NCI-H1105 (cell line): ENCODE data around the gene HIVEP3.

Experiments used
- DNase-seq: peaks from one replicate; lab custom pipeline; 2025; lab: John Stamatoyannopoulos, UW

HIVEP3 gene

GRCh38 chr1:41874151-41874719, 44.5 kb downstream of the HIVEP3 start:
- DNase-seq, result no peak

DNA sequence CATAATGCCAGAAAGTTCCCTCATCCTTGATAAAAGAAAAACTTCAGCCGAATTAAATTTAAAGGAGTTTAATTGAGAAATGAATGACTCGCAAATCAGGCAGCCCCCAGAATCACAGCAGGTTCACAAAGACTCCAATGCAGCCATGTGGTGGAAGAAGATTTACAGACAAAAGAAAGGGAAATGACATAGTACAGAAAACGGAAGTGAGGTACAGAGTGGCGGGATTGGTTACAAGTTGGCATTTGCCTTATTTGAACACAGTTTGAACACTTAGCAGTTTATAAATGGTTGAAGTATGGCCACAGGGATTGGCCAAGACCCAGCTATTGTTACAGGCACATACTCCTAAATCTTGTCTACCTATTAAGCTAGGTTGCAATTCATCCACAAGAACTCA, 46.6 kb downstream of the HIVEP3 start:
- no peak for DNase-seq

DNA sequence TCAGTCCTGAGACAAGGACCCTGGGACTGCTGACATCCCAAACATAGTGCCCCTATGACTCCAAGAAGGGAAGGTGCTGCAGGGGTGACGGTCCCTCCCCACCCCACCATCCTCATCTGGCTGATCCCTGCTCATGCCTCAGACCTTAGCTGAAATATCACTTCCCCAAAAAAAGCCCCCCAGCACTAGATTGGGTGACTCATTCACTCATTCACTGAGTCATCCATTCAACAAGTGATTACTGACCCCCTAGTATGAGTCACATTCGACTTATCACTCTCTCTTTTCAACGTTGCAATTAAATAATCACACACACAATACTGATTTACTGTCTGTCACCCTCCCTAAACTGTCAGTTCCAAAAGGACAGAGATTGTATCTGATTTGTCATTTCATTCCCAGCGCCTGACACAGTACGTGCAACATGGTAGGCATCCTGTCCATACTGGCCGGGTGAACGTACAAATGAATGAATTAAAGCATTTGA, 48.6 kb downstream of the HIVEP3 start:
- no peak for DNase-seq

- no peak for DNase-seq
Measured at GRCh38 chr1:41868241-41868998, 50.3 kb downstream of the HIVEP3 start.

DNA sequence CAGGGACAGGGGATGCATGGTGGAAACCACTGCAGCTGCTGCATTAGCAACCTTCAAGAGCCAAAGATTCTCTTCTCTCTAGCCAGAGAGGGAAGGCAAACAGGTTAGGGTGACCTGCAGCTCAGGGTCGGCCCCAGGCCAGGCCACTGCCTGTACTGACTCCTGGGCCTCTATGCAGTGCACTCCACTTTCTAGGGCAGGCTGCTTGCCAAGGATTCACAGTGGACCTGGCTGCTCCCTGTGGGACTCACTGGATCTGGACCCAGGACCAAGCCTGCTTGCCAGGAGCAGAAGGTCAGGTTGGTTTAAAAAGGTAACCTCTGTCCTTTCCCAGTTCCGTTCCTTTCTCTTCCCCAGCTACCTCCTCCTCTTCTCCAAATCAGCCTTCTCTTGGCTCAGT, 52.4 kb downstream of the HIVEP3 start:
- no peak for DNase-seq

GRCh38 chr1:41864471-41865040, 54.2 kb downstream of the HIVEP3 start:
- DNase-seq, result no peak

- DNase-seq, result no peak
Measured at GRCh38 chr1:41863718-41864117, 55.0 kb downstream of the HIVEP3 start.

- DNase-seq, result no peak
Measured at GRCh38 chr1:41862384-41863221, 56.1 kb downstream of the HIVEP3 start.

GRCh38 chr1:41861535-41862383, 57.0 kb downstream of the HIVEP3 start:
- DNase-seq, result no peak

GRCh38 chr1:41860771-41861170, 58.0 kb downstream of the HIVEP3 start:
- DNase-seq, result no peak

- DNase-seq, result no peak
Measured at GRCh38 chr1:41860214-41860613, 58.5 kb downstream of the HIVEP3 start.

- no peak for DNase-seq
Measured at GRCh38 chr1:41859686-41860085, 59.0 kb downstream of the HIVEP3 start.

DNA sequence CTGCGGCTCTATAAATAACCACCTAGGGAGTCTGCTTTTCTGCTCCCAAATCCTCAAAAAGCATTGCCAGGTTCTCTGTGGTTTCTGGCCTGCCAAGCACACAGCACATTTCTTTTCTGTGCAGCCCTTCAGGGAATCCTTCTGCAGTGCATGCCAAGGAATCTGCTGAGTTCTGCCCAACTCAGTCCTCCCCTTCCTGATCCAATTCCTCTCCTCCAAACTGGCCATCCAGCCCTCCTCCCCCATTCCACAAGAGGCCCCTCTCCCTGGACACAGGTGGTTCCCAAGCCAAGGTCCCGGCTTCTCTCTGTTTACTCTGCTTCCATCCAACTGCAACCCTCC, 61.8 kb downstream of the HIVEP3 start:
- no peak for DNase-seq

GRCh38 chr1:41856151-41856943, 62.4 kb downstream of the HIVEP3 start:
- no peak for DNase-seq

DNA sequence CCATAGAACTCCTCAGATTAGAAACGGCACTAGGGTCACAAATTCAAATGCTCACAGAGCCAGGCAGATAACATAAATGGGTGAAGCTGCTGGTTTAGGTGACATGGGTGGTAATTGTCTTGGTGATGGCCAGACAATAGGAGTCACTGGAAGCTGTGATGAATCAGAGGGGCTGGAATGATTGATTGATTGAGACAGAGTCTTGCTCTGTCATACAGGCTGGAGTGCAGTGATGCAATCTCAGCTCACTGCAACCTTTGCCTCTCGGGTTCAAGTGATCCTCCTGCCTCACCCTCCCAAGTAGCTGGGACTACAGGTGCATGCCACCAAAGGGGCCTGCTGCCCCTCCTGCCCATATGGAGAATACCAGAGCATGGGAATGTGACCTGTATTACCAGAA, 63.0 kb downstream of the HIVEP3 start:
- no peak for DNase-seq

- no peak for DNase-seq
Measured at GRCh38 chr1:41853907-41854306, 64.8 kb downstream of the HIVEP3 start.

GRCh38 chr1:41852091-41852490, 66.6 kb downstream of the HIVEP3 start:
- DNase-seq, result no peak

DNA sequence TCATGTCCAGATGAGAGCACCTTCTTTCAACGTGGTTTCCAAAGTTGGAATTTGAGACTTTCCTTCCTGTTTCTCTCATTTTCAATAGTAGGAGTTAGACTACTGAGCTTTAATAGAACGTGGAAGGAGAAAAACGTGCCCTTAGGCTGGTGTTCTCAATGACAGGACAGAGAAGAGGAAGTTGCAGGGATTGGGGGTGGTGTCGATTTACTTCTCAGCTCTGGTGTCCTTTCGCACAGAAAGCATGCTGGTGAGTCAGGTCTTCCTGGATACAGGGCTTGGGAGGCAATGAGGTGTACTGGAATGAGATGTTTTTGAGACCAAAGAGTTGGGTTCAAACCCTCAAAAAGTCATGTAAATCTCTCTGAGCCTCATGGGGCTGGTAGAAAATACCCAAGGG, 67.1 kb downstream of the HIVEP3 start:
- no peak for DNase-seq

DNA sequence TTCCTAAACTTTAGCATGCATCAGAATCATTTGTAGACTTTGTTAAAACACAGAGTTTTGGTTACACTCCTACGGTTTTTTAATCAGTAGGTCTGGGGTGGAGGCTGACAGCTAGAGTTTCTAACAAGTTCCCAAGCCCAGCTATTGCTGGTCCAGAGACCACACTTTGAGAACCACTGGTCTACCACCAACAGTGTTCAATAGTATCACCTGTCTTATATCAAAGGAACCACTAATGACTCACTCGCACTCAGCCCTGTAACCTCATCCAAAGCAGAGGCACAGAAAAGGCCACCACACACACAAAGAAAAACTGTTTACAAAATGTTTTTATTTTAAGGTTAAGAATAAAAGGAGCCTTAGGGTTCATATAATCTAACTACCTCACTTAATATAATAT, 68.7 kb downstream of the HIVEP3 start:
- no peak for DNase-seq

GRCh38 chr1:41849211-41849759, 69.4 kb downstream of the HIVEP3 start:
- DNase-seq, result no peak
